HCT116 (cell line): Measurements from ENCODE around the gene KRT7. TPM values are rescaled to one million over a fixed set of nuclear protein-coding genes. Genes with fewer than 3 reads are reported as not detected.

Source experiments
- ATAC-seq: fragments of 200-7000 bp; cut with Tn5 transposase; 2 replicates; pipeline ENCODE4 v1.9.1; 2020; ENCODE audit warnings: mild to moderate bottlenecking, moderate library complexity
- BruUV-seq: library from RNA; stranded (reverse); fragments of 400-500 nt; replicated peaks from 2 replicates; lab custom pipeline; 2021; lab: Mats Ljungman, UMichigan
- CTCF ChIA-PET: fragments of 300-600 bp; sonication (Branson Sonifier 250); formaldehyde crosslinking; loops from one replicate; lab custom pipeline; 2021; ENCODE audit warnings: antibody characterized with exemption; lab: Charles Lee
- POLR2A ChIA-PET: fragments of 300-600, 350-600 bp; sonication (Branson Sonifier 250); formaldehyde crosslinking; loops from one replicate; lab custom pipeline; 2021; ENCODE audit warnings: antibody characterized with exemption; lab: Charles Lee
- RAD21 ChIA-PET, 2 experiments: fragments of 300-600 bp; sonication (Branson Sonifier 250); formaldehyde crosslinking; loops; one replicate each; lab custom pipeline; 2023; ENCODE audit warnings: low total read pairs in 2 of 2; ENCODE audit not compliant: uncharacterized antibody in 2 of 2, unreplicated experiment in 2 of 2, low non-redundant PET in 1 of 2; lab: Charles Lee
- DNase-seq: peaks from one replicate; pipeline ENCODE4 v3.0.0-alpha.2; 2010; ENCODE audit warnings: low read depth, low spot score
- H2AFZ ChIP-seq: fragments of 200-600 bp; shearing (Covaris generic), sonication (generic); 2 replicates; pipeline ENCODE4 v1.6.1; 2017; ENCODE audit warnings: low read depth, mixed run types, mixed read lengths, antibody characterized with exemption, low read length; ENCODE audit not compliant: poor library complexity, severe bottlenecking
- H3K27ac ChIP-seq: 2 replicates; pipeline ENCODE4 v1.5.1; 2012; ENCODE audit warnings: low read depth, low read length
- H3K27me3 ChIP-seq: fragments of 200-600 bp; sonication (generic); 2 replicates; pipeline ENCODE4 v1.6.1; 2016; ENCODE audit warnings: mixed run types, low read length, mixed read lengths; ENCODE audit not compliant: insufficient read depth
- H3K36me3 ChIP-seq, 2 experiments: fragments of 200-500 bp in 1 of 2; fragments of 200-600 bp in 1 of 2; sonication (Bioruptor generic) in 1 of 2; sonication (generic) in 1 of 2; 2 replicates each; pipeline versions ENCODE4 v1.5.1 to v1.6.1; 2014 to 2016; ENCODE audit warnings: low read length in 2 of 2, inconsistent platforms in 1 of 2, mixed read lengths in 1 of 2, mixed run types in 1 of 2; ENCODE audit not compliant: insufficient read depth in 2 of 2, control insufficient read depth in 1 of 2
- H3K4me1 ChIP-seq, 2 experiments: fragments of 200-600 bp in 1 of 2; sonication (generic) in 1 of 2; 2 replicates each; pipeline versions ENCODE4 v1.5.1 to v1.6.1; 2012 to 2017; ENCODE audit warnings: low read length in 2 of 2, inconsistent platforms in 1 of 2, mild to moderate bottlenecking in 1 of 2, mixed read lengths in 1 of 2, mixed run types in 1 of 2, moderate library complexity in 1 of 2; ENCODE audit not compliant: insufficient read depth in 2 of 2, control insufficient read depth in 1 of 2
- H3K4me2 ChIP-seq: fragments of 200-600 bp; sonication (generic); 2 replicates; pipeline ENCODE4 v1.6.1; 2017; ENCODE audit warnings: mixed run types, low read length, mixed read lengths
- H3K4me3 ChIP-seq, 2 experiments: fragments of 200-600 bp in 1 of 2; sonication (generic) in 1 of 2; replicated peaks in 1 of 2; 2 replicates each; pipeline ENCODE4 v1.5.1; 2011 to 2016; ENCODE audit warnings: low read length in 2 of 2, control low read depth in 1 of 2, low read depth in 1 of 2, mild to moderate bottlenecking in 1 of 2, mixed read lengths in 1 of 2, mixed run types in 1 of 2
- H3K79me2 ChIP-seq: fragments of 200-600 bp; sonication (generic); 2 replicates; pipeline ENCODE4 v1.6.1; 2017; ENCODE audit warnings: mild to moderate bottlenecking, mixed run types, low read length, moderate library complexity, mixed read lengths; ENCODE audit not compliant: insufficient read depth
- H3K9ac ChIP-seq: fragments of 200-600 bp; sonication (generic); 2 replicates; pipeline ENCODE4 v1.6.1; 2016; ENCODE audit warnings: low read length, mixed read lengths
- H3K9me2 ChIP-seq: fragments of 200-600 bp; sonication (generic), shearing (Covaris generic); 2 replicates; pipeline ENCODE4 v1.6.1; 2017; ENCODE audit warnings: mixed run types, mild to moderate bottlenecking, moderate library complexity; ENCODE audit not compliant: insufficient read depth
- H3K9me3 ChIP-seq, 2 experiments: fragments of 200-500 bp in 1 of 2; fragments of 200-600 bp in 1 of 2; sonication (Bioruptor generic) in 1 of 2; sonication (generic) in 1 of 2; 2 replicates each; pipeline ENCODE4 v1.6.1; 2014 to 2017; ENCODE audit warnings: low read length in 2 of 2, mixed read lengths in 2 of 2, inconsistent platforms in 1 of 2, low read depth in 1 of 2, mild to moderate bottlenecking in 1 of 2, mixed run types in 1 of 2, moderate library complexity in 1 of 2; ENCODE audit not compliant: control insufficient read depth in 1 of 2, insufficient read depth in 1 of 2
- H4K20me1 ChIP-seq: fragments of 200-600 bp; sonication (generic), shearing (Covaris generic); 2 replicates; pipeline ENCODE4 v1.6.1; 2017; ENCODE audit warnings: mixed run types, mild to moderate bottlenecking, moderate library complexity; ENCODE audit not compliant: insufficient read depth
- ATF3 ChIP-seq: IDR thresholded peaks from 2 replicates; pipeline ENCODE4 v1.6.1; 2012
- CBX3 ChIP-seq: IDR thresholded peaks from 2 replicates; pipeline ENCODE4 v1.6.1; 2012; ENCODE audit warnings: low read depth
- CEBPB ChIP-seq: IDR thresholded peaks from 2 replicates; pipeline ENCODE4 v1.6.1; 2012; ENCODE audit warnings: low read depth
- CTCF ChIP-seq, 3 experiments: fragments of 200-600 bp in 1 of 3; sonication (generic) in 1 of 3; IDR thresholded peaks in 2 of 3; conservative IDR thresholded peaks in 1 of 3; 2 replicates each; pipeline ENCODE4 v1.5.1; 2012 to 2017; ENCODE audit warnings: low read depth in 2 of 3, low read length in 2 of 3, antibody characterized with exemption in 1 of 3, borderline replicate concordance in 1 of 3, control low read depth in 1 of 3, mild to moderate bottlenecking in 1 of 3, mixed read lengths in 1 of 3, mixed run types in 1 of 3, moderate library complexity in 1 of 3; ENCODE audit not compliant: insufficient read depth in 1 of 3
- EGR1 ChIP-seq: IDR thresholded peaks from 2 replicates; pipeline ENCODE4 v1.6.1; 2012; ENCODE audit warnings: low read depth
- FOSL1 ChIP-seq: IDR thresholded peaks from 2 replicates; pipeline ENCODE4 v1.6.1; 2012; ENCODE audit warnings: low read depth
- JUND ChIP-seq: IDR thresholded peaks from 2 replicates; pipeline ENCODE4 v1.6.1; 2012
- MAX ChIP-seq: IDR thresholded peaks from 2 replicates; pipeline ENCODE4 v1.6.1; 2012
- POLR2A ChIP-seq: IDR thresholded peaks from 2 replicates; pipeline ENCODE4 v1.7.0; 2011; ENCODE audit warnings: borderline replicate concordance; ENCODE audit not compliant: insufficient read depth, insufficient read length; ENCODE audit errors: extremely low read depth
- POLR2AphosphoS5 ChIP-seq: IDR thresholded peaks from 2 replicates; pipeline ENCODE4 v1.6.1; 2011; ENCODE audit warnings: mild to moderate bottlenecking, low read depth, low read length, moderate library complexity
- REST ChIP-seq: IDR thresholded peaks from 2 replicates; pipeline ENCODE4 v1.6.1; 2012; ENCODE audit warnings: low read depth
- SIN3A ChIP-seq: IDR thresholded peaks from 2 replicates; pipeline ENCODE4 v1.6.1; 2012; ENCODE audit warnings: low read depth
- SP1 ChIP-seq: IDR thresholded peaks from 2 replicates; pipeline ENCODE4 v1.6.1; 2012; ENCODE audit warnings: low read depth
- YY1 ChIP-seq: IDR thresholded peaks from 2 replicates; pipeline ENCODE4 v1.6.1; 2011; ENCODE audit warnings: low read length, low read depth, moderate library complexity, mild to moderate bottlenecking; ENCODE audit not compliant: insufficient replicate concordance; ENCODE audit errors: extremely low read depth
- ZBTB33 ChIP-seq: IDR thresholded peaks from 2 replicates; pipeline ENCODE4 v1.6.1; 2011; ENCODE audit warnings: mild to moderate bottlenecking, low read length, moderate library complexity; ENCODE audit not compliant: insufficient replicate concordance; ENCODE audit errors: extremely low read depth
- ZFX ChIP-seq: fragments of 450-650 bp; IDR thresholded peaks from 2 replicates; pipeline ENCODE4 v1.6.1; 2017
- intact Hi-C: fragments of 100-400 bp; cut with micrococcal nuclease; formaldehyde crosslinking; loops from 2 replicates; pipeline ENCODE4 v1.10.0; 2022
- total RNA-seq: library from RNA; stranded (reverse); gene quantifications from one replicate; pipeline ENCODE4 v1.2.1, GENCODE V29; 2021; ENCODE audit not compliant: unreplicated experiment

Gene KRT7
- total RNA-seq, 1 experiment from 2014 or later, result 72.6 TPM

GRCh38 chr12:52212701-52213563, 20.1 kb upstream of the KRT7 start:
- Histone ChIP-seq H3K36me3 (no peaks in the 10 kb centered on the region), H3K9me2 (no peaks in the 10 kb centered on the region), H4K20me1 (no peaks in the 10 kb centered on the region), H3K79me2 (no peaks in the 10 kb centered on the region), H3K9ac (no peak overlapping the region), H3K4me1 (peaks cover 48 to 71% of the 10 kb centered on the region in 2 experiments), H3K4me2 (peak overlapping the region; percentile 63), H3K27ac (no peak overlapping the region), H3K4me3 (no peak overlapping the region), H2AFZ (no peak overlapping the region), H3K27me3 (peaks cover 3% of the 10 kb centered on the region), H3K9me3 (no peaks in the 10 kb centered on the region)
- DNase-seq (no peak), ATAC-seq (no peak)
- POLR2A ChIA-PET, result interaction anchor here (0.8 to 2.1 kb wide), 4 partner anchors 26 to 736 kb away, joined by 3 to 12 read pairs (median 3); partner anchors contain the start of gene KRT18
- BruUV-seq, result no TSS peak
- RAD21 ChIA-PET, result interaction anchor here (0.6 to 1.8 kb wide), 7 partner anchors 19 to 115 kb away, joined by 3 to 7 read pairs (median 3); no protein-coding TSS in a partner anchor
- CTCF ChIA-PET, result interaction anchor here (0.7 to 2.6 kb wide), 21 partner anchors 7 to 665 kb away, joined by 3 to 17 read pairs (median 4); partner anchors contain the start of gene KRT80
- intact Hi-C loops, result loop anchor here (5.0 kb wide), 1 partner anchor 659 kb away; no protein-coding TSS in a partner anchor
- TF ChIP-seq FOSL1 (no peak), ATF3 (no peak), ZBTB33 (no peak), SIN3A (no peak), MAX (no peak), POLR2AphosphoS5 (no peak), ZFX (no peak), EGR1 (no peak), CTCF (IDR thresholded peaks at IDR 0.05 in 2 of 3, conservative IDR thresholded peaks at IDR 0.05 in 1 of 3; ENCODE audit: borderline replicate concordance in 1 of 3, insufficient read depth in 1 of 3, low read depth in 2 of 3, low read length in 2 of 3) (no peak), CEBPB (no peak), SP1 (no peak), JUND (no peak), YY1 (no peak), CBX3 (no peak), POLR2A (no peak), REST (no peak)
